WTC11 (cell line): ENCODE data around the gene ABCD4.

Source experiments
- TF ChIP-seq, protein P1 (sequence below): fragments of 200-600 bp; IDR thresholded peaks from 2 replicates; pipeline ENCODE4 v1.8.0; 2022; ENCODE audit warnings: antibody characterized with exemption
- TF ChIP-seq, protein P2 (sequence below): sonication (generic); formaldehyde crosslinking; conservative IDR thresholded peaks from 2 replicates; pipeline ENCODE4 v1.8.1; 2022; ENCODE audit warnings: mild to moderate bottlenecking, missing genetic modification reagents

DNA sequence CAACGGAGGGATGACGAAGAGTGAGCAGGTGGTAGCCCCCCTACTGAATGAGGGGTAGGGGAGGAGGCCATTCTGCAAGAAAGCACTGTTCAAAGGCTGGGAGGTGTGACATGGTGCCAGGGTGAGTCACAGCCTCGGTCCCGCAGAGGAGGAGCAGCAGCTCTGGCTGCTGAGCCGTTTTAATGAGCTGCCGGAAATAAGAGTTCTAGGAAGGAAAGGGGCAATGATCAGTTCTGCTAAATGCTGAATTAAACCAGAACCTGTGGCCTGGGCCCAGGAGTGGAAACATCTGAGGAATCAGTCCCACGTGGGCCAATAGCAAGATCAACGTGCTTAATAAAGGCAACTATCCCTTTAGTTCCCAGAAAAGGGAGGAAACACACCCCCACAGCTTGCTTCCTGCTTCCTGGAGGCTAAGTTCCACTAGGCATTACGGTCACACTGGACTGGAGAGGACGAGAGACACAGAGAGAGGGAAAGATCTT is 3.6 kb downstream of the ABCD4 start:
- TF ChIP-seq, protein P1, sequence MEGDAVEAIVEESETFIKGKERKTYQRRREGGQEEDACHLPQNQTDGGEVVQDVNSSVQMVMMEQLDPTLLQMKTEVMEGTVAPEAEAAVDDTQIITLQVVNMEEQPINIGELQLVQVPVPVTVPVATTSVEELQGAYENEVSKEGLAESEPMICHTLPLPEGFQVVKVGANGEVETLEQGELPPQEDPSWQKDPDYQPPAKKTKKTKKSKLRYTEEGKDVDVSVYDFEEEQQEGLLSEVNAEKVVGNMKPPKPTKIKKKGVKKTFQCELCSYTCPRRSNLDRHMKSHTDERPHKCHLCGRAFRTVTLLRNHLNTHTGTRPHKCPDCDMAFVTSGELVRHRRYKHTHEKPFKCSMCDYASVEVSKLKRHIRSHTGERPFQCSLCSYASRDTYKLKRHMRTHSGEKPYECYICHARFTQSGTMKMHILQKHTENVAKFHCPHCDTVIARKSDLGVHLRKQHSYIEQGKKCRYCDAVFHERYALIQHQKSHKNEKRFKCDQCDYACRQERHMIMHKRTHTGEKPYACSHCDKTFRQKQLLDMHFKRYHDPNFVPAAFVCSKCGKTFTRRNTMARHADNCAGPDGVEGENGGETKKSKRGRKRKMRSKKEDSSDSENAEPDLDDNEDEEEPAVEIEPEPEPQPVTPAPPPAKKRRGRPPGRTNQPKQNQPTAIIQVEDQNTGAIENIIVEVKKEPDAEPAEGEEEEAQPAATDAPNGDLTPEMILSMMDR = no peak
- TF ChIP-seq, protein P2, sequence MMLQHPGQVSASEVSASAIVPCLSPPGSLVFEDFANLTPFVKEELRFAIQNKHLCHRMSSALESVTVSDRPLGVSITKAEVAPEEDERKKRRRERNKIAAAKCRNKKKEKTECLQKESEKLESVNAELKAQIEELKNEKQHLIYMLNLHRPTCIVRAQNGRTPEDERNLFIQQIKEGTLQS (CRISPR knock-in tag) = no peak
